ENCODE results near the gene UTP18. TPM values are rescaled to one million over a fixed set of nuclear protein-coding genes. Genes with fewer than 3 reads are reported as not detected.
"Not testable (repeated sequence)": the region's sequence is repeated elsewhere in the genome, so short reads cannot be mapped to it uniquely, and the experiment has no call there.

The UTP18 gene
- total RNA-seq = 10 to 100 TPM; 42.9 to 45.5 TPM

DNA sequence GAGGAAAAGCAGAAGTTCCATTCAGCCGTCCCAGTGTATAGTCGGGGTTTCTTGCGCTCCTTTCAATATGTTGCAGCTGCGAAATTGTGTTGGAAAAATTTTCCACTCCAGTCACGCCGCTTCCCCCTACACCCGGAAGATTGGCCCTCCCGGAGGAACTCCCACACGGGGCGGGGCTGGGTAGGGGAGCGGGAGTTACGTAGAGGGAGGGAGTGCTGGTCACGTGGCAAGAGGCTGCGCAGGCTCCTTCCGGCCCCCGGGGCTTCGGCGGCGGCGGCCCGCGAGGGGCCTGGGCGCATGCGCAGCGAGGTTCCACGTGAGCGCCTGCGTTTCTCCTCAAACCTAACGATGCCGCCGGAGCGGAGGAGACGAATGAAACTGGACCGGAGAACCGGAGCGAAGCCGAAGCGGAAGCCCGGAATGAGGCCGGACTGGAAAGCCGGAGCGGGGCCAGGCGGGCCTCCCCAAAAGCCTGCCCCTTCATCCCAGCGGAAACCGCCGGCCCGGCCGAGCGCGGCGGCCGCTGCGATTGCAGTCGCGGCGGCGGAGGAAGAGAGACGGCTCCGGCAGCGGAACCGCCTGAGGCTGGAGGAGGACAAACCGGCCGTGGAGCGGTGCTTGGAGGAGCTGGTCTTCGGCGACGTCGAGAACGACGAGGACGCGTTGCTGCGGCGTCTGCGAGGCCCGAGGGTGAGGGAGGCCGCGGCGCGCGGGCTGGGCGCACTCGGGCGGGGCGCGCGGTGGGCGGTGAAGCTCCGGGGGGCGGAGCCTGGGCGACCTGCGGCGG is at the start of gene UTP18:
Gene UTP18 (plus strand): TSS at position 310 of the 787 bp plus-strand sequence. CDS start 39 bp downstream, at position 349.
- Mint-ChIP-seq H3K4me1 (peaks cover 63% of the 10 kb centered on the region), H3K27me3 (no peaks in the 10 kb centered on the region), H3K36me3 (ENCODE audit: low read depth) (peaks cover 37% of the 10 kb centered on the region), H3K4me3 (peak within 1 kb of the TSS; percentile 84), H3K27ac (peak within 1 kb of the TSS; percentile 98), H3K9me3 (no peaks in the 10 kb centered on the region)
- CTCF ChIA-PET = interaction anchor here (1.1 to 1.9 kb wide), 2 partner anchors 10 to 11 kb away, joined by 3 to 6 read pairs; no protein-coding TSS in a partner anchor
- peak; percentile 96 for DNase-seq
- POLR2A ChIA-PET = interaction anchor here (0.6 kb wide), 1 partner anchor 96 kb away, joined by 4 read pairs; no protein-coding TSS in a partner anchor

DNA sequence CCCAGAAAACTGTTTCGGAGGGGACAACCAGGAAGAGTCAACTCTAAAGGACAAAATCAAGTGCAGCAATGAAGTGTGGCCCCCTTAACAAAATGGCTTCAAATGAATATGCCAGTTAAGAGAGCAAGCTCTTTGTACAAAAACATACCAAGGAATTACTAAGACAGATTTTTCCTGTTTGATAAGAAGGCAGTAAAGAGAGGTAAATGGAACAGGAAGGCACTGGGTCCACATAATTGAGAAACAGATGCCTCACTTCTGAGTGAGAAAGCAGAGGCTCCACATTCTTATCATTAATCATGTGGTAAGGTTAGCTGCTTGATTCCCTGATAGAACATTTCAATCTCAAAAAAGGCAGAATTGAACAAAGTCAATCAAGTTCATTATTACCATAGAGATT is 45.4 kb upstream of the UTP18 start:
- no peaks in the 10 kb centered on the region for H3K4me1 Mint-ChIP-seq
- H3K27ac Mint-ChIP-seq = no peak overlapping the region
- H3K4me3 Mint-ChIP-seq = no peak overlapping the region
- DNase-seq = no peak
- H3K27me3 Mint-ChIP-seq = no peaks in the 10 kb centered on the region
- POLR2A ChIA-PET = no interaction called here
- H3K36me3 Mint-ChIP-seq (ENCODE audit: low read depth) = peaks cover 30% of the 10 kb centered on the region
- CTCF ChIA-PET = no interaction called here
- no peaks in the 10 kb centered on the region for H3K9me3 Mint-ChIP-seq

DNA sequence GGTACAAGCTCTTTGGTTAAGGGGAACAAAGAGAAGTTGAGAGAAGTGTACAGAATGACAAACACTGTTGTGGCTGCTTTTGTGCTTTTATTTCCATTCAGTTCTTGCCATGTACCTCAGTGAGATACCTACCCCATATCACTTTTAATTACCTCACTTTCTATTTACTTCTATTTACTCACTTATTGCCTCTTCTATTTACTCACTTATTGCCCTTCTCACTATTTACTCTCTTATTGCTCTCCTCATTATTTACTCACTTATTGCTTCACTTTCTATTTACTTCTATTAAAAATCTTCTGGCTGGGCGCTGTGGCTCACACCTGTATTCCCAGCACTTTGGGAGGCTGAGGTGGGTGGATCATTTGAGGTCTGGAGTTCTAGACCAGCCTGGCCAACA is 42.4 kb upstream of the UTP18 start:
- Mint-ChIP-seq H3K4me3 (no peak overlapping the region), H3K4me1 (no peaks in the 10 kb centered on the region), H3K36me3 (ENCODE audit: low read depth) (peaks cover 24% of the 10 kb centered on the region), H3K9me3 (no peaks in the 10 kb centered on the region), H3K27me3 (no peaks in the 10 kb centered on the region), H3K27ac (no peak overlapping the region)
- ChIA-PET CTCF (no interaction called here), POLR2A (no interaction called here)
- no peak for DNase-seq

DNA sequence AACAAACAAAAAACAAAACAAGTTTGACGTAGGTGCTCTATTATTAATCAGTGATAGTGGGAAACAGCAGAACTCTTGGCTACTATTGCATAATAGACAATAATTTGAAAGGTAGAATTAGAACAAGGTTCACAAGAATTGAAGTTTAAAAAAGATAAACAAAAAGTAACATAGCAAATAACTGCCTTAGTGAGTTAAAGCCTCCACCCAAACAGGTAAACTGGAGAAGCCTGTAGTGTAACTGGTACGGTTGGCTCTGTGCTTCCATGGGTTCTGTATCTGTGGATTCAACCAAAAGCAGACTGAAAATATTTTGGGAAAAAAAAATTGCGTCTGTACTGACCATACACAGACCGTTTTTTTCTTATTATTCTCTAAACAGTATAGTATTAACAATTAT is 39.0 kb upstream of the UTP18 start:
- Mint-ChIP-seq H3K27ac (no peak overlapping the region), H3K27me3 (no peaks in the 10 kb centered on the region), H3K9me3 (no peaks in the 10 kb centered on the region), H3K4me1 (peaks cover 17% of the 10 kb centered on the region), H3K36me3 (ENCODE audit: low read depth) (peaks cover 30% of the 10 kb centered on the region), H3K4me3 (no peak overlapping the region)
- CTCF ChIA-PET = no interaction called here
- no peak for DNase-seq
- POLR2A ChIA-PET = no interaction called here

DNA sequence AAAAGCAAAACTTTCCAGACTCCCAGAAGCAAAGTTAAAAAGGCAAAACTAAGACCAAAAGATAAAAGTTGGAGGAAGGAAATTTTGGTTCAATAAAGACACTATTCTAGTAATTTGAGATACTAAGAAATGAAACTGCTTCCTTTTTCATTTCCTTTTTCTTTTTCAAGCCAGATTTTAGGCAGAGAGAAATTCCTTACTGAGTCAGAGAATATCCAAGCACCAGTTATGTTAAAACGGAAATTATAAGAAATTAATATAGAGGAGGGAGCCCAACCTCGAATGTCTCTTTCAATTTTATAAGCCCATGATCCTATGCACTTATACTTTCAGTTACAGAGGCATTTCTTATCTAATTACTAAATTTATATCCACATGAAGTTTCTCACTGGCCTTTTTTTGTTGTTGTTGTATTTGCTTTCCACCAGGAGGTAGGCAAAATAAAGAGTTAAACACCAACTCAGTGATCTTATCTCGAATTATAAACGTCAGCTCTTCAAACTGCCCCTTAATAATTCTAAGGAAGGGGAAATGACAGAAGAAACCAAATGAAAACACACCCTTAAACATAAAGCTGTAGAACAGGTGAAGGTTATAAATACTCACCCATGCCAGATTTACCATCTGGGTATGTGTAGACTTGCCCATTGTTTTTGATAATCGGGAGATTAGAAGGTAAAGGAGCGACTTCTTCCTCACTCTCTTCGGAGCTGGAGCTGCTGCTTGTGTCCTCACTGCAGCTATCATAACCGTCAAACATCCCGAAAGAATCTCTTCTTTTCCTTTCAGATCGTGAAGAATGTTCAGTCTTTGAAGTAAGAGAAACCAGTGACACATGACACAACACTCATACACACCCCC is 35.7 kb upstream of the UTP18 start:
- Mint-ChIP-seq H3K27me3 (no peaks in the 10 kb centered on the region), H3K4me3 (no peak overlapping the region), H3K36me3 (ENCODE audit: low read depth) (peaks cover 18% of the 10 kb centered on the region), H3K27ac (peak overlapping the region; percentile 41), H3K4me1 (peaks cover 18% of the 10 kb centered on the region), H3K9me3 (no peaks in the 10 kb centered on the region)
- DNase-seq = no peak
- CTCF ChIA-PET = no interaction called here
- POLR2A ChIA-PET = no interaction called here

DNA sequence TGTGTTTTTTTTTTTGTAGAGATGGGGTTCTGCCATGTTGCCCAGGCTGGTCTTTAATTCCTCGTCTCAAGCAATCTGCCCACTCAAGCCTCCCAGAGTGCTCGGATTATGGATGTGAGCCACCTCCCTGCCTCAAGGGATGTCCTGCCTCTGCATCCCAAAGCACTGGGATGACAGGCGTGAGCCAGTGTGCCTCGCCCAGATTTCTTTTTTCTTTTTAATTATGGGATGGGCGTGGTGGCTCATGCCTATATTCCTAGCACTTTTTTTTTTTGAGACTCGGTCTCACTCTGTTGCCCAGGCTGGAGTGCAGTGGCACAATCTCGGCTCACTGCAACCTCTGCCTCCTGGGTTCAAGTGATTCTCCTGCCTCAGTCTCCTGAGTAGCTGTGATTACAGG is 34.8 kb upstream of the UTP18 start:
- Mint-ChIP-seq H3K4me1 (peaks cover 20% of the 10 kb centered on the region), H3K36me3 (ENCODE audit: low read depth) (peaks cover 11% of the 10 kb centered on the region), H3K27ac (peak overlapping the region; percentile 27)
- CTCF ChIA-PET = interaction anchor here (1.8 kb wide), 1 partner anchor 10 kb away, joined by 5 read pairs; no protein-coding TSS in a partner anchor
- DNase-seq, POLR2A ChIA-PET, H3K9me3 Mint-ChIP-seq, H3K27me3 Mint-ChIP-seq, H3K4me3 Mint-ChIP-seq: not testable (repeated sequence)

DNA sequence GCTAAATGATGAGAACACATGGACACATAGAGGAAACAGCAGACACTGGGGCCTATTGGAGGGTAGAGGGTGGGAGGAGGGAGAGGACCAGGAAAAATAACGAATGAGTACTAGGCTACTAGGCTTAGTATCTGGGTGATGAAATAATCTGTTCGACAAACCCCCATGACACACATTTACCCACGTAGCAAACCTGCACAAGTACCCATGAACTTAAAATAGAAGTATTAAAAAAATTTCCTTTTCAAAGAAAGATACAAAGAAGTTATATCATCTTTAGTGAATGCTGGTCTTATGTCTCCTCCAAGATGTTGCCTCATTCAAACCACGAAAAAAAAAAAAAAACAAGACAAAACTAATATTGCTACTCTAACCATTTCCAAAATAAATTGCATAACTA is 32.2 kb upstream of the UTP18 start:
- ChIA-PET POLR2A (no interaction called here), CTCF (interaction anchor here (0.8 kb wide), 1 partner anchor 187 kb away, joined by 3 read pairs; no protein-coding TSS in a partner anchor)
- Mint-ChIP-seq H3K4me1 (peaks cover 24% of the 10 kb centered on the region), H3K27me3 (no peaks in the 10 kb centered on the region), H3K4me3 (no peak overlapping the region), H3K36me3 (ENCODE audit: low read depth) (peaks cover 11% of the 10 kb centered on the region), H3K27ac (no peak overlapping the region), H3K9me3 (no peaks in the 10 kb centered on the region)
- DNase-seq = no peak

DNA sequence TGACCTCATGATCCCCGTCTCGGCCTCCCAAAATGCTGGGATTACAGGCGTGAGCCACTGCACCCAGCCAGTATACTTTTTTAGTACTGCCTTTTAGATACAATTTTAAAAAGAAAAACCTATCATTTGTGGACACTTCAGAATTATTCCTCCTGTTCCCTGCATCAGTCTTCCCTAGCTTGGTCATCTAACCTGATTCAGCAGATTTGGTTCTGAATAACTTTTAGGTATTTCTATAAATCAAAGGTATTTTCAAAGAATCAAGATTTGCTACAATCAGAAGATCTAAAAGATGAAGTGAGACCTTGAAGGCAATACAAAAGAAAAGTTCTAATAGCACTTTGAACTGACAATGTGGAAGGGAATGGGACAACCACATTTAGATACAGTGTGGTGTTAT is 30.5 kb upstream of the UTP18 start:
- Mint-ChIP-seq H3K36me3 (ENCODE audit: low read depth) (peaks cover 2% of the 10 kb centered on the region), H3K4me3 (no peak overlapping the region), H3K4me1 (peaks cover 13% of the 10 kb centered on the region), H3K9me3 (no peaks in the 10 kb centered on the region), H3K27me3 (no peaks in the 10 kb centered on the region), H3K27ac (no peak overlapping the region)
- CTCF ChIA-PET = interaction anchor here (1.1 to 1.2 kb wide), 2 partner anchors 20 to 39 kb away, joined by 3 read pairs; no protein-coding TSS in a partner anchor
- POLR2A ChIA-PET = no interaction called here
- no peak for DNase-seq

DNA sequence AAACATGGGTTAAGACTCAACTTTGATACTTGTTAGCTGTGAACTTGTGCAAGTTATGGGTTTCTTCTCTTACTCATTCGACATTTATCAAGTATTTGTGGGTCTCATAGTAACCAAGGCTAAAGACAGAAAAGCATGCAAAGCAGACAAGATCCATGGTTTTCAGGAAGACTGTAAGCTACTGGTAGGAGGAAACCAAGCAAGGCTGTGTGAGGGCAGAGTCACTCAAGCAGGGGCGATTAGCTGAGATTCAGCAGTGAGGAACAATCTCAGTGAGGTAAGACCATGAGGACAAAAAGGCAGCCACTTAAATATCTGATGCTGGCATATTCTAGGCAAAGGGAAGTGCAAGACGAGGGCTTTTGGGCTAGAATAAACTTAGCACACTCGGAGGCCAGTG is 30.0 kb upstream of the UTP18 start:
- no peak for DNase-seq
- Mint-ChIP-seq H3K27ac (no peak overlapping the region), H3K4me1 (peaks cover 11% of the 10 kb centered on the region), H3K4me3 (no peak overlapping the region), H3K36me3 (ENCODE audit: low read depth) (peaks cover under 1% of the 10 kb centered on the region), H3K27me3 (no peaks in the 10 kb centered on the region), H3K9me3 (no peaks in the 10 kb centered on the region)
- CTCF ChIA-PET = interaction anchor here (1.1 to 1.2 kb wide), 2 partner anchors 20 to 39 kb away, joined by 3 read pairs; no protein-coding TSS in a partner anchor
- POLR2A ChIA-PET = no interaction called here

DNA sequence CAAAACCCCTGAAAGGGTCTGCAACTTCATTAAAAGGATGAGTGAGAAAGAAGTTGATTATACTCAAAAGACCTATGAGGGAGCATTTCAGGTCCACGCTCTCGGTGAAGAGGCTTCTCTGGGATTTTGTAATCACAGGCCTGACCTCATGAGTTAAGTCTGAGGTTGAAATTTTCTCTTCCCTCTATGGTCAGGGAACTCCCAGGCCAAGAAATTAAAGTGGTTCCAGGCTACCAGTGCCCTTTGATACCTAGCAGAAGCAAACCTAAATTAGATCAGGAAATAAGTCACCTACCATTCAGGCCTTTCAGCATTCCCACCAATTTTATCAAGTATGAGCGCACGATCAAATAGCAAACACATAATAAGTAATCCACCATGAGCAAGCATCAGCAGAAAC is 28.3 kb upstream of the UTP18 start:
- H3K27ac Mint-ChIP-seq = no peak overlapping the region
- ChIA-PET POLR2A (no interaction called here), CTCF (no interaction called here)
- H3K9me3 Mint-ChIP-seq = no peaks in the 10 kb centered on the region
- peaks cover 4% of the 10 kb centered on the region for H3K36me3 Mint-ChIP-seq (ENCODE audit: low read depth)
- H3K4me3 Mint-ChIP-seq = no peak overlapping the region
- H3K27me3 Mint-ChIP-seq = no peaks in the 10 kb centered on the region
- H3K4me1 Mint-ChIP-seq = peaks cover 12% of the 10 kb centered on the region
- no peak for DNase-seq

DNA sequence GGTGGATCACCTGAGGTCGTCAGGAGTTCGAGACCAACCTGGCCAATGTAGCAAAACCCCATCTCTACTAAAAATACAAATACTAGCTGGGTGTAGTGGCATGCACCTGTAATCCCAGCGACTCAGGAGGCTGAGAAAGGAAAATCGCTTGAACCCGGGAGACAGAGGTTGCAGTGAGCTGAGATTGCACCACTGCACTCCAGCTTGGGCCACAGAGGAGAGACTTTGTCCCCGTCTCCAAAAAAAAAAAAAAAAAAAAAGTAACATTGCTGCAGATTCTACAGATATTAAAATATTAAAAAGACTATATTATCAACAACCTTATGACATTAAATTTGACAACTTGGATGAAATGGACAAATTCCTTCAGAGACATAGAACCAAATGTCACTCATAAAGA is 26.2 kb upstream of the UTP18 start:
- POLR2A ChIA-PET = no interaction called here
- CTCF ChIA-PET = no interaction called here

DNA sequence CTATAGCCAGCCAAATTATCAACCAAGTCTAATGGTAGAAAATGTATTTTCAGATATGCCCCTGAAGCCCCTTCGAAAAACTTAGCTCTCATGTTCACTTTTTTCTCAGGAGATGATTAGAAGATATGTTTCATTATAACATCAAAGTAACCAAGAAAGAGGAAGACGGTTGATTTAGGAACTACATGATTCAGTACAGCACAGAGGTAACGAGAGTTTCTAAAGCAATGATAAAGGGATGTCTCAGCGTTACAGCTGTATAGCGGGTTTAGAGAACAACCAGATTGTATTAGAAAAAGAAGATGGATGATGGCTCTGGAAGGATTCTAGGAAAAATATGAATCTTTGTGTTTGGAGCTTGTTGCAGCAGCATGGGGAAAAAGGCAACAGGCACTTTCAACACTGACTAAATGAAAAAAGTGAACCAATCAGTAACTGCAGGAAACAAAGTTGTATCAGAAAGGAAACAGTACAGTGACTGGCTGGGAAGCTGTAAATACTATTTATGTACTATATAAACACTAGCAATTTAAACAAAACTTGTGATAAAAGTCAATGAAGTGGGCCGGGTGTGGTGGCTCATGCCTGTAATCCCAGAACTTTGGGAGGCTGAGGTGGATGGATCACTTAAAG is 22.0 kb upstream of the UTP18 start:
- CTCF ChIA-PET = interaction anchor here (1.7 kb wide), 1 partner anchor 15 kb away, joined by 5 read pairs; no protein-coding TSS in a partner anchor
- Mint-ChIP-seq H3K4me1 (peaks cover 25% of the 10 kb centered on the region), H3K27me3 (no peaks in the 10 kb centered on the region), H3K36me3 (ENCODE audit: low read depth) (peaks cover 8% of the 10 kb centered on the region), H3K4me3 (peak overlapping the region; percentile 3), H3K9me3 (no peaks in the 10 kb centered on the region), H3K27ac (peak overlapping the region; percentile 48)
- POLR2A ChIA-PET = no interaction called here
- no peak for DNase-seq

More for the DNA sequence above, 26.2 kb upstream of the UTP18 start:
- no peak overlapping the region for H3K27ac Mint-ChIP-seq
- no peaks in the 10 kb centered on the region for H3K9me3 Mint-ChIP-seq
- peaks cover 7% of the 10 kb centered on the region for H3K36me3 Mint-ChIP-seq (ENCODE audit: low read depth)
- H3K27me3 Mint-ChIP-seq = no peaks in the 10 kb centered on the region
- H3K4me3 Mint-ChIP-seq = no peak overlapping the region
- DNase-seq = no peak
- H3K4me1 Mint-ChIP-seq = peaks cover 29% of the 10 kb centered on the region

DNA sequence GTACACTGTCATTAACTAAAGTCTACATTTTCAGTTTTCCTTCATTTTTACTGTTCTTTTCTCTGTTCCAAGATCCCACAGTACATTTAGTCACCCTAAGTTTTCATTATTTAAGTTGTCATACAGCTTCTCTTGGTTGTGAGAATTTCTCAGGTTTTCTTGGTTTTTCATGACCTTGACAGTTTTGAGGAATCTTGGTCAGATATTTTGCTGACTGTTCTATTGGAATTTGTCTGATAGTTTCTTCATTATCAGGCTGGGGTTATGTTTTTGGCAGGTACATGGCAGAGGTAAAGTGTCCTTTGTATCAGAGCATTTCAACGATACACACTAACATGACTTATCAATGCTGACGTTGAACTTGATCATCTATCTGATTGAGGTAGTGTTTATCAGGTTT is 20.1 kb upstream of the UTP18 start:
- H3K4me1 Mint-ChIP-seq = peaks cover 23% of the 10 kb centered on the region
- H3K9me3 Mint-ChIP-seq = no peaks in the 10 kb centered on the region
- no peak overlapping the region for H3K4me3 Mint-ChIP-seq
- H3K27ac Mint-ChIP-seq = no peak overlapping the region
- H3K36me3 Mint-ChIP-seq (ENCODE audit: low read depth) = peaks cover 9% of the 10 kb centered on the region
- no peak for DNase-seq
- ChIA-PET CTCF (no interaction called here), POLR2A (no interaction called here)
- H3K27me3 Mint-ChIP-seq = no peaks in the 10 kb centered on the region
